Dedifferentiated amniotic fluid mesenchymal stem cell (primary cell): Measurements from ENCODE around the gene LPAR2.
"Not testable (repeated sequence)": the region's sequence is repeated elsewhere in the genome, so short reads cannot be mapped to it uniquely, and the experiment has no call there.

Experiments used
- DNase-seq: peaks from one replicate; pipeline ENCODE4 v3.0.0-alpha.2; 2016; ENCODE audit errors: extremely low spot score

LPAR2 gene

GRCh38 chr19:19631346-19631745, 3.3 kb upstream of the LPAR2 start:
- DNase-seq: no peak

DNA sequence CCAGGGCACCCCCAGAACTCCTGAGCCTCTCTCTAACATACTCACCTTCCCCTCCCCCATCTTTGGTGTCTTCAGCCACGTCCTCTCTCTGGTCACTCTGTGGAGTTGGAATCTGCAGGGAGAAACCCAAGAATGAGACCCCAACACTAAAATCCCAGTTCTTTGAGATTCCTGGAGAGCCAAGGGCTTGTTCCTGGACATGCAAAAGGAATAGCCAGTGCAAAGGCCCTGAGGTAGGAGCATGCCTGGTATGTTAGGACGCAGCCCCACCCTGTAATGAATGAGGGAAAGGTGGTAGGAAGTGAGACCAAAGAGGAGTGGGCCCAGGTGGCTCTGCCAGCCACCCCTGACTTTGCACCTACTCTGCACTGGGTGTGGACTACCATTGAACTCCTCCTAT, 2.4 kb upstream of the LPAR2 start:
- no peak for DNase-seq

GRCh38 chr19:19630062-19630414, 2.0 kb upstream of the LPAR2 start:
- DNase-seq: no peak

- no peak for DNase-seq
Observed at GRCh38 chr19:19628501-19629134, 598 bp upstream of the LPAR2 start.

GRCh38 chr19:19626516-19627472, 1.2 kb downstream of the LPAR2 start:
- DNase-seq: no peak

DNA sequence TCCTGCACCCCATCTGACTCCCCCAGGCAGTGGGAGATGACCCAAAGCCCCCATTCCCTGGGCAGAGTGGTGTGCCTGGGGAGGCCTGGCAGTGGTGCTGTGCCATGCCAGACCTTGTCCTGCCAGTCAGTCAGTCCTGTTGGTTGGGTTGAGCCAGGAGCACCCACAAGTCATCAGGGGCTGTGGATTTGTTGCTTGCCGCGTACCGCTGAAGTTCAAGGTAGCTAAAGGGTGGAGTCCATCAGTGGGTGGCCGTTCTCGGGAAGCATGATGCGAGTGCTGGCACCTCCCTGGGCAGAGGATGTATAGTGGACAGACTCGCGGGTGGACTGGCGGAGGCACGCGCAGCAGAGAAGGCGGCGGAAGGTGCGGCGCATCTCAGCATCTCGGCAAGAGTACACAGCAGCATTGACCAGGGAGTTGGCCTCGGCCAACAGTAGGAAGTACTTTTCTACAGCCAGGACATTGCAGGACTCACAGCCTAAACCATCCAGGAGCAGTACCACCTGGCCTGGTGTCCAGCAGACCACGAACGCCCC, 3.9 kb downstream of the LPAR2 start:
- peak; percentile 8 for DNase-seq

DNA sequence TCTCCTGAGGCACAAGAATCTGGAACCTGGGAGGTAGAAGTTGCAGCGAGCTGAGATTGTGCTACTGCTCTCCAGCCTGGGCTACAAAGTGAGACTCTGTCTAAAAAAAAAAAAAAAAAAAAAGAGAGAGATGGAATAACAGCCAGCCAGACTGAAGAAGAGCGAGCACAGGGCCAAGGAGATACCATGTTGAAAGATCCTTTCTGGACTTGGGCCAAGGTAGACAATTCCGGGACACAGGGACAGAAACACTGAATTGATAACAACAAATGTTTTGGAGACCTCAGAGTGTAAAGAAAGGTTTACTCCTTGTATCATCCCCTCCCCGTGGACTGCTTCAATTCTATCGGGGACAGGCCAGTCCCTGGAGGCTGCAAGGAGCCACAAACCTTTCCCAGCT, 4.6 kb downstream of the LPAR2 start:
- no peak for DNase-seq

GRCh38 chr19:19619849-19620210, 8.2 kb downstream of the LPAR2 start:
- no peak for DNase-seq

GRCh38 chr19:19619181-19619848, 8.7 kb downstream of the LPAR2 start:
- no peak for DNase-seq

- peak; percentile 61 for DNase-seq
Observed at GRCh38 chr19:19618219-19619051, 9.6 kb downstream of the LPAR2 start, which contains the start of gene PBX4. TSS of gene PBX4 (minus strand) at chr19:19618687. CDS start at chr19:19618629, 58 bp downstream.

- no peak for DNase-seq
Observed at GRCh38 chr19:19615086-19615485, 12.9 kb downstream of the LPAR2 start.

GRCh38 chr19:19613506-19613905, 14.5 kb downstream of the LPAR2 start:
- no peak for DNase-seq

- no peak for DNase-seq
Observed at GRCh38 chr19:19610376-19611202, 17.4 kb downstream of the LPAR2 start.

DNA sequence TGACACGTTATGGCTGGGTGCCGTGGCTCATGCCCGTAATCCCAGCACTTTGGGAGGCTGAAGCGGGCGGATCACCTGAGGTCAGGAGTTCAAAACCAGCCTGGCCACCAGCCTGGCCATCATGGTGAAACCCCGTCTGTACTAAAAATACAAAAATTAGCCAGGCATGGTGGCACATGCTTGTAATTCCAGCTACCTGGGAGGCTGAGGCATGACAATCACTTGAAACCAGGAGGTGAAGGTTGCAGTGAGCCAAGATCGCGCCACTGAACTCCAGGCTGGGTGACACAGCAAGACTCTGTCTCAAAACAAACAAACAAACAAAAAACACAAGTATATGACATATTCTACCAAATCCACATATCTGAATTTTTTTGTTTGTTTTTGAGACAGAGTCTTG, 21.3 kb downstream of the LPAR2 start:
- DNase-seq: not testable (repeated sequence)

DNA sequence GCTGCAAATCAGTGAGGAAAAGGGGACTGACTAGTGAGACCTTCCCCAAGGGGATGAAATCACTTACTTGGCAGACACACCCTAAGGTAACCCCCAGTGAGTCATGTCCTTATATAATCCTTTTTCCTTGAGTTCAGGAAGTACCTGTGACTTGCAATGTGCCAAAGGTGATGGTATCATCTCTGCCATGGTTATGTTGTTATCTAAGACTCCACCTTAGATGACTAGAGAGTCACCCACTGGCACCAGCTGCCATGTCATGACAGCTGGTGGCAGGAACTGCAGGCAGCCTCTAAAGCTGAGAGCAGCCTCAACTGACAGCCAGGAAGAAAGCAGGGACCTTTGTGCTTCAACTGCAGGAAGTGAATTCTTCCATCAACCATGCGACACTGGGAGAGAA, 22.0 kb downstream of the LPAR2 start:
- DNase-seq: no peak

DNA sequence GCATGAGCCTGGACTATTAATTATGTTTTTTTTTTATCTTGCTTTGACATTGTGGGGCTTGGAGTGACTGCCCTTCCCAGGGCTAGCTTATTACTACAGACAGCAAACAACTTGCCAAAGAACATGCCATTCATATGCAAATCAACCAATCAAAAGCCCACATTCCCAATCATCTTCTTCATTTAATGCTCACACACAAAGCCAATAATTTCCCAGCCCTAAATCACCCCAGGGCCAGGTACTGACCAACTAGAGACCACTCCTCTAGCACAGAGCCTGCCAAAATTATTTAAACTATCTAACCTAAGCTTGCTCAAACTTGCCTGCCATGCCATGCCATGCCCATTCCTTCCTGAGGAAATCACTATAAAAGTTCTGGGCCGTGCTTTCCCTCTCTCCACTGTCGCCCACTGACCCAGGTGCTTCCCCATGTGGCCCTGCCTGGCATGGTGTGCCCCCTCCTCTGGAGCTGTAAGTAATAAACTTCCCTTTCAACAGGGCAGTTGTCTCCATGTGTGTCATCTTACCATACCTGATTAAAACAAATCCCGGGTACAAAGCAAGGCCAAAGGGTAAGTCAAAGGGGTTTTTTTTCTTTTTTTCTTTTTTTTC, 25.2 kb downstream of the LPAR2 start:
- no peak for DNase-seq

- no peak for DNase-seq
Observed at GRCh38 chr19:19602136-19602712, 25.8 kb downstream of the LPAR2 start.

DNA sequence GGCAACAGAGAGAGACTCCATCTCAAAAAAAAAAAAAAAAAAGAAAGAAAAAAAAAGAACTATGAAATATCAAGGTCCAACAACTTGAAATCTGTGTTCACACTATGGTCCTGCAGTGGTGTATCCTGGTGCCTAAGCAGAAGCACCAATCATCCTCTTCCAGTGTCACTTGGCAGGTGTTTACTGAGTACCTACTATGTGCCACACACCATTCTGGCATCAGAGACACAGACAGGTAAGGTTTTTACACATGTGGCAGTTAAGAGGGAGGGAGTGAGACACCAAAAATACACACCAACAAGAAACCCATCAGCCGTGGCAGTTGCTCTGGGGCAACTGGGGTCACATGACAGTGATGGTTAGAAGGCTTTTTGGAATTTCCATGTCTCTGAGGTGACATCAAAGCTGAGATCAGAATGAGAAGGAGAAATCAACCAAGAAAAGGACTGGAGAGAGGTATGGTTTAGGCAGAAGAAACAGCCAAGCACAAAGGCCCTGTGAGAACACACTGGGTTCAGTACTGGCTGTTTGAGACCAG, 27.2 kb downstream of the LPAR2 start:
- no peak for DNase-seq

DNA sequence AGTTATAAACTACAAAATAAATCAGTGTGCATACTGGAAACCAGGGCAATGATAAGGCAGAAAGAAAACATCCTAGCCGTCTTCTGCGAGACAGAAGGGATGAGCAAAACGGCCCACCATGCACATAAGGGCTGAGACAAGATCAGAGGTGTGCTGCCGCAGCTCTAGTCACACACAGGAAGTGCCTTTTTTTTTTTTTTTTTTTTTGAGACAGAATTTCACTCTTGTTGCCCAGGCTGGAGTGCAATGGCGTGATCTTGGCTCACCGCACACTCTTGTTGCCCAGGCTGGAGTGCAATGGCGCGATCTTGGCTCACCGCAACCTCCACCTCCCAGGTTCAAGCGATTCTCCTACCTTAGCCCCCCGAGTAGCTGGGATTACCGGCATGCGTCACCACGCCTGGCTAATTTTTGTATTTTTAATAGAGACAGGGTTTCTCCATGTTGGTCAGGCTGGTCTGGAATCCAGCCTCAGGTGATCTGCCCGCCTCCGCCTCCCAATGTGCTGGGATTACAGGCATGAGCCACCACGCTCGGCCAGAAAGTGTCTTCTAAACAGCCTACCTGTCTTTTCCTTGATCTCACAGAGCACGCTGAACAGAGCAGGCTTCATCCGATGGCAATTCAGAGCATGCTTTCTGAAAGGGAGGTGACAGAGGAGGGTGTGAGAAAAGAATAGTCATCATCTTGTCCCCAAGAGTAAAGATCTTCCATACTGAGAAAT, 29.1 kb downstream of the LPAR2 start:
- not testable (repeated sequence) for DNase-seq
